ENCODE data around the gene EGFLAM.

Gene EGFLAM

GRCh38 chr5:38258319-38259061 is at the start of gene EGFLAM:
EGFLAM (plus strand) TSS chr5:38258559; CDS start chr5:38258755, 196 bp downstream.
- no peak for DNase-seq

- no peak for DNase-seq
Observed at GRCh38 chr5:38208782-38209378, 49.5 kb upstream of the EGFLAM start.

GRCh38 chr5:38210676-38211353 is 47.5 kb upstream of the EGFLAM start:
- DNase-seq, result no peak

- DNase-seq, result no peak
Observed at GRCh38 chr5:38211354-38211710, 47.0 kb upstream of the EGFLAM start.

GRCh38 chr5:38212307-38212706 is 46.1 kb upstream of the EGFLAM start:
- no peak for DNase-seq

GRCh38 chr5:38226091-38226490 is 32.3 kb upstream of the EGFLAM start:
- no peak for DNase-seq

- DNase-seq, result no peak
Observed at GRCh38 chr5:38228914-38229313, 29.4 kb upstream of the EGFLAM start.

GRCh38 chr5:38234737-38235136 is 23.6 kb upstream of the EGFLAM start:
- DNase-seq, result no peak

- DNase-seq, result no peak
Observed at GRCh38 chr5:38237681-38238080, 20.7 kb upstream of the EGFLAM start.

- DNase-seq, result no peak
Observed at GRCh38 chr5:38240212-38240611, 18.1 kb upstream of the EGFLAM start.

- no peak for DNase-seq
Observed at GRCh38 chr5:38241655-38242054, 16.7 kb upstream of the EGFLAM start.

- DNase-seq, result no peak
Observed at GRCh38 chr5:38245307-38245706, 13.1 kb upstream of the EGFLAM start.

- no peak for DNase-seq
Observed at GRCh38 chr5:38249301-38249700, 9.1 kb upstream of the EGFLAM start.

- DNase-seq, result no peak
Observed at GRCh38 chr5:38249812-38250211, 8.5 kb upstream of the EGFLAM start.

- no peak for DNase-seq
Observed at GRCh38 chr5:38250763-38251448, 7.5 kb upstream of the EGFLAM start.

- no peak for DNase-seq
Observed at GRCh38 chr5:38253759-38254158, 4.6 kb upstream of the EGFLAM start.

- no peak for DNase-seq
Observed at GRCh38 chr5:38257308-38258041, 884 bp upstream of the EGFLAM start.

- no peak for DNase-seq
Observed at GRCh38 chr5:38258042-38258318, 379 bp upstream of the EGFLAM start.

- DNase-seq, result no peak
Observed at GRCh38 chr5:38259062-38259808, 876 bp downstream of the EGFLAM start.

- DNase-seq, result no peak
Observed at GRCh38 chr5:38259809-38260160, 1.4 kb downstream of the EGFLAM start.

- DNase-seq, result no peak
Observed at GRCh38 chr5:38263983-38264382, 5.6 kb downstream of the EGFLAM start.

GRCh38 chr5:38265546-38266179 is 7.3 kb downstream of the EGFLAM start:
- peak; percentile 29 for DNase-seq

Data from activated CD4-positive, alpha-beta T cell treated with anti-CD3 and anti-CD28 coated beads, Interleukin-2, amount 50 U/mL, for 1 hour (primary cell).